Activated CD4-positive, CD25-positive, alpha-beta regulatory T cell treated with anti-CD3 and anti-CD28 coated beads, Interleukin-2, amount 50 U/mL, for 24 hours (primary cell): ENCODE data around the gene SULT1A1.

Experiments
- ATAC-seq, 2 donors: fragments of 150-1000 bp; cut with Tn5 transposase; one replicate each; pipeline ENCODE4 v1.10.0; 2021; ENCODE audit warnings: mild to moderate bottlenecking in 1 of 2, moderate library complexity in 1 of 2

SULT1A1 gene

GRCh38 chr16:28555561-28555960 lies 54.3 kb downstream of the SULT1A1 start:
- peak in 1 of 2 donors; percentile 40 for ATAC-seq
